H9 (cell line): ENCODE results near the gene N4BP3. TPM values are rescaled to one million over a fixed set of nuclear protein-coding genes. Genes with fewer than 3 reads are reported as not detected.

Experiments used
- DNase-seq: peaks from one replicate; pipeline ENCODE4 v3.0.0-alpha.2; 2017
- H2AFZ ChIP-seq: one replicate; pipeline ENCODE4 v1.6.1; 2013; ENCODE audit warnings: mild to moderate bottlenecking, low read length, control low read depth, moderate library complexity
- H2AK5ac ChIP-seq: 2 replicates; pipeline ENCODE4 v1.6.1; 2013; ENCODE audit warnings: low read length, control low read depth, mixed read lengths; ENCODE audit not compliant: insufficient read length
- H2BK120ac ChIP-seq: one replicate; pipeline ENCODE4 v1.6.1; 2013; ENCODE audit warnings: low read depth, mild to moderate bottlenecking, low read length, control low read depth, inconsistent platforms; ENCODE audit not compliant: poor library complexity, severe bottlenecking
- H2BK12ac ChIP-seq: 2 replicates; pipeline ENCODE4 v1.6.1; 2013; ENCODE audit warnings: low read length, control low read depth, mixed read lengths, low read depth; ENCODE audit not compliant: insufficient read length
- H2BK15ac ChIP-seq: 2 replicates; pipeline ENCODE4 v1.6.1; 2013; ENCODE audit warnings: low read depth, low read length, control low read depth
- H2BK20ac ChIP-seq: one replicate; pipeline ENCODE4 v1.6.1; 2013; ENCODE audit warnings: low read depth, mild to moderate bottlenecking, low read length, control low read depth, inconsistent platforms; ENCODE audit not compliant: poor library complexity, severe bottlenecking
- H2BK5ac ChIP-seq: 2 replicates; pipeline ENCODE4 v1.6.1; 2013; ENCODE audit warnings: low read length, control low read depth, mixed read lengths; ENCODE audit not compliant: insufficient read length
- H3K14ac ChIP-seq: 2 replicates; pipeline ENCODE4 v1.6.1; 2013; ENCODE audit warnings: low read length, control low read depth; ENCODE audit not compliant: insufficient read depth
- H3K18ac ChIP-seq: 2 replicates; pipeline ENCODE4 v1.6.1; 2013; ENCODE audit warnings: low read depth, mild to moderate bottlenecking, mixed read lengths, low read length, control low read depth; ENCODE audit not compliant: insufficient read length
- H3K23ac ChIP-seq: 2 replicates; pipeline ENCODE4 v1.6.1; 2013; ENCODE audit warnings: low read length, control low read depth, mixed read lengths, low read depth; ENCODE audit not compliant: insufficient read length
- H3K23me2 ChIP-seq: 2 replicates; pipeline ENCODE4 v1.6.1; 2013; ENCODE audit warnings: low read depth, mild to moderate bottlenecking, mixed read lengths, low read length, control low read depth; ENCODE audit not compliant: insufficient read length, poor library complexity, severe bottlenecking
- H3K27ac ChIP-seq: 2 replicates; pipeline ENCODE4 v1.5.1; 2013; ENCODE audit warnings: low read length, control low read depth, mixed read lengths, low read depth; ENCODE audit not compliant: insufficient read length
- H3K27me3 ChIP-seq: 2 replicates; pipeline ENCODE4 v1.6.1; 2013; ENCODE audit warnings: low read length, control low read depth, inconsistent platforms; ENCODE audit not compliant: insufficient read depth
- H3K4ac ChIP-seq: 2 replicates; pipeline ENCODE4 v1.6.1; 2013; ENCODE audit warnings: low read depth, mild to moderate bottlenecking, control low read depth, inconsistent platforms, low read length, moderate library complexity
- H3K4me1 ChIP-seq: 2 replicates; pipeline ENCODE4 v1.6.1; 2013; ENCODE audit warnings: low read length, control low read depth, inconsistent platforms; ENCODE audit not compliant: insufficient read depth
- H3K4me2 ChIP-seq: 2 replicates; pipeline ENCODE4 v1.6.1; 2013; ENCODE audit warnings: low read length, control low read depth, mixed read lengths; ENCODE audit not compliant: insufficient read length, insufficient read depth
- H3K56ac ChIP-seq: 2 replicates; pipeline ENCODE4 v1.6.1; 2013; ENCODE audit warnings: low read depth, mild to moderate bottlenecking, mixed read lengths, low read length, control low read depth; ENCODE audit not compliant: insufficient read length
- H3K79me1 ChIP-seq: 2 replicates; pipeline ENCODE4 v1.6.1; 2013; ENCODE audit warnings: low read depth, mild to moderate bottlenecking, moderate library complexity, low read length, control low read depth, inconsistent platforms; ENCODE audit not compliant: insufficient read depth, poor library complexity, severe bottlenecking
- H3K79me2 ChIP-seq: 2 replicates; pipeline ENCODE4 v1.6.1; 2013; ENCODE audit warnings: low read length, control low read depth, inconsistent platforms; ENCODE audit not compliant: insufficient read depth
- H3K9ac ChIP-seq: 2 replicates; pipeline ENCODE4 v1.6.1; 2013; ENCODE audit warnings: low read length, control low read depth, mixed read lengths; ENCODE audit not compliant: insufficient read length; ENCODE audit errors: extremely low read depth
- H3K9me3 ChIP-seq: one replicate; pipeline ENCODE4 v1.6.1; 2013; ENCODE audit warnings: low read depth, low read length, inconsistent platforms; ENCODE audit not compliant: control insufficient read depth
- H3T11ph ChIP-seq: one replicate; pipeline ENCODE4 v1.6.1; 2013; ENCODE audit warnings: mild to moderate bottlenecking, low read length, control low read depth, inconsistent platforms
- H4K20me1 ChIP-seq: one replicate; pipeline ENCODE4 v1.6.1; 2013; ENCODE audit not compliant: control insufficient read depth, insufficient read length, insufficient read depth
- H4K5ac ChIP-seq: 2 replicates; pipeline ENCODE4 v1.6.1; 2013; ENCODE audit warnings: low read depth, mild to moderate bottlenecking, mixed read lengths, low read length, control low read depth; ENCODE audit not compliant: insufficient read length
- H4K8ac ChIP-seq: replicated peaks from 2 replicates; pipeline ENCODE4 v1.6.1; 2013; ENCODE audit warnings: low read length, control low read depth, mixed read lengths, low read depth; ENCODE audit not compliant: insufficient read length
- H4K91ac ChIP-seq: 2 replicates; pipeline ENCODE4 v1.6.1; 2013; ENCODE audit warnings: low read depth, mild to moderate bottlenecking, moderate library complexity, mixed read lengths, low read length, control low read depth; ENCODE audit not compliant: insufficient read length
- H3K27ac Mint-ChIP-seq, 3 experiments: 2 replicates in 2 of 3; 3 replicates in 1 of 3; pipeline ENCODE4 v1.8.0; 2020 to 2021; ENCODE audit warnings: mixed read lengths in 3 of 3, mild to moderate bottlenecking in 1 of 3, moderate library complexity in 1 of 3
- H3K27me3 Mint-ChIP-seq: 2 replicates; pipeline ENCODE4 v1.8.0; 2021; ENCODE audit warnings: low read depth, mild to moderate bottlenecking, moderate library complexity, mixed read lengths
- H3K36me3 Mint-ChIP-seq, 3 experiments: 2 replicates in 2 of 3; 3 replicates in 1 of 3; pipeline ENCODE4 v1.8.0; 2020 to 2021; ENCODE audit warnings: low read depth in 3 of 3, mixed read lengths in 3 of 3; ENCODE audit not compliant: insufficient read depth in 1 of 3
- H3K4me1 Mint-ChIP-seq, 2 experiments: 2 replicates each; pipeline ENCODE4 v1.8.0; 2020; ENCODE audit warnings: mixed read lengths in 2 of 2
- H3K4me3 Mint-ChIP-seq, 2 experiments: 2 replicates in 1 of 2; 3 replicates in 1 of 2; pipeline ENCODE4 v1.8.0; 2020 to 2021; ENCODE audit warnings: mild to moderate bottlenecking in 2 of 2, mixed read lengths in 2 of 2, moderate library complexity in 1 of 2
- H3K9me3 Mint-ChIP-seq, 2 experiments: 2 replicates in 1 of 2; 3 replicates in 1 of 2; pipeline ENCODE4 v1.8.0; 2020; ENCODE audit warnings: mild to moderate bottlenecking in 2 of 2, mixed read lengths in 2 of 2, moderate library complexity in 1 of 2
- CTCF ChIP-seq: fragments of 200-600 bp; sonication (generic); conservative IDR thresholded peaks from 3 replicates; pipeline ENCODE4 v1.8.0; 2021; ENCODE audit warnings: antibody characterized with exemption, mild to moderate bottlenecking
- WGBS: extraction: QIAGEN DNeasy Blood & Tissue Kit; methylation state at CpG from one replicate; pipeline ENCODE4 v1.1.7; 2013; ENCODE audit warnings: missing lambda C conversion rate, low lambda C conversion rate, mixed read lengths; ENCODE audit not compliant: insufficient read length; ENCODE audit errors: extremely low coverage; 5-methylcytosine and 5-hydroxymethylcytosine counted together
- total RNA-seq: library from RNA; stranded (reverse); gene quantifications from 2 replicates; pipeline ENCODE4 v1.2.1, GENCODE V29; 2021

Gene N4BP3
- total RNA-seq, 1 experiment from 2014 or later, result 32.1 TPM

GRCh38 chr5:178119915-178120606 lies 6.7 kb downstream of the N4BP3 start:
- Histone ChIP-seq H2BK15ac (no peak overlapping the region), H4K91ac (no peak overlapping the region), H2BK5ac (no peak overlapping the region), H3K14ac (no peak overlapping the region; the same call in 1 of the 2 replicates), H3K4me2 (no peak overlapping the region), H3K9me3 (no peaks in the 10 kb centered on the region), H4K8ac (no peak overlapping the region), H3K56ac (no peak overlapping the region), H3K9ac (no peak overlapping the region), H4K5ac (no peak overlapping the region), H3K79me2 (peaks cover 24% of the 10 kb centered on the region; the same call in 1 of the 2 replicates), H2BK120ac (no peak overlapping the region), H3K79me1 (no peaks in the 10 kb centered on the region), H3K23me2 (peaks cover 6% of the 10 kb centered on the region), H2AFZ (no peak overlapping the region), H2BK12ac (no peak overlapping the region), H3K23ac (no peak overlapping the region), H2AK5ac (no peak overlapping the region), H3K27me3 (no peaks in the 10 kb centered on the region), H3K4ac (no peak overlapping the region), H4K20me1 (no peaks in the 10 kb centered on the region), H3T11ph (no peak overlapping the region), H3K4me1 (peaks cover 8% of the 10 kb centered on the region; the same call in 1 of the 2 replicates), H3K27ac (no peak overlapping the region), H2BK20ac (no peak overlapping the region), H3K18ac (no peak overlapping the region)
- no CpG with 5 or more reads among the region's 27 CpGs for WGBS
- Mint-ChIP-seq H3K4me1 (peaks cover 37 to 48% of the 10 kb centered on the region in 2 experiments), H3K9me3 (no peaks in the 10 kb centered on the region; a peak in 2 of 5 replicates), H3K4me3 (no peak overlapping the region), H3K27me3 (no peaks in the 10 kb centered on the region), H3K36me3 (peaks cover 13 to 34% (median 18%) of the 10 kb centered on the region in 3 experiments), H3K27ac (no peak overlapping the region; a peak in 2 of 7 replicates)
- no peak for TF ChIP-seq CTCF
- DNase-seq, result no peak
